PFSK-1 (cell line): ENCODE data around the gene UBE2V1.

Source experiments
- FOXP2 ChIP-seq: optimal IDR thresholded peaks from 2 replicates; pipeline ENCODE3; 2011; ENCODE audit warnings: borderline replicate concordance, control low read depth, inconsistent platforms; ENCODE audit not compliant: insufficient read depth; ENCODE audit errors: extremely low read length, extremely low read depth
- POLR2AphosphoS5 ChIP-seq: IDR thresholded peaks from 2 replicates; pipeline ENCODE4 v1.6.1; 2012; ENCODE audit warnings: low read depth, mild to moderate bottlenecking, control low read depth, low read length, moderate library complexity
- SIN3A ChIP-seq: IDR thresholded peaks from 2 replicates; pipeline ENCODE4 v1.6.1; 2012; ENCODE audit warnings: mild to moderate bottlenecking, low read length, moderate library complexity, borderline replicate concordance; ENCODE audit not compliant: insufficient read depth
- TAF1 ChIP-seq: IDR thresholded peaks from 2 replicates; pipeline ENCODE4 v1.6.1; 2012; ENCODE audit warnings: low read length, control low read depth, borderline replicate concordance; ENCODE audit not compliant: insufficient read depth
- TF ChIP-seq, protein P1 (sequence below), 2 experiments: IDR thresholded peaks; 2 replicates each; pipeline versions ENCODE4 v1.6.1 to v1.8.0; 2011 to 2012; ENCODE audit warnings: low read depth in 2 of 2, low read length in 2 of 2, control low read depth in 1 of 2, inconsistent platforms in 1 of 2, mild to moderate bottlenecking in 1 of 2, moderate library complexity in 1 of 2; ENCODE audit not compliant: insufficient read depth in 1 of 2

The UBE2V1 gene

GRCh38 chr20:50151034-50151743 lies 38.2 kb upstream of the UBE2V1 start:
- TF ChIP-seq FOXP2 (no peak), POLR2AphosphoS5 (no peak; the same call in 1 of the 2 replicates), TAF1 (no peak), SIN3A (no peak)
- TF ChIP-seq, protein P1, sequence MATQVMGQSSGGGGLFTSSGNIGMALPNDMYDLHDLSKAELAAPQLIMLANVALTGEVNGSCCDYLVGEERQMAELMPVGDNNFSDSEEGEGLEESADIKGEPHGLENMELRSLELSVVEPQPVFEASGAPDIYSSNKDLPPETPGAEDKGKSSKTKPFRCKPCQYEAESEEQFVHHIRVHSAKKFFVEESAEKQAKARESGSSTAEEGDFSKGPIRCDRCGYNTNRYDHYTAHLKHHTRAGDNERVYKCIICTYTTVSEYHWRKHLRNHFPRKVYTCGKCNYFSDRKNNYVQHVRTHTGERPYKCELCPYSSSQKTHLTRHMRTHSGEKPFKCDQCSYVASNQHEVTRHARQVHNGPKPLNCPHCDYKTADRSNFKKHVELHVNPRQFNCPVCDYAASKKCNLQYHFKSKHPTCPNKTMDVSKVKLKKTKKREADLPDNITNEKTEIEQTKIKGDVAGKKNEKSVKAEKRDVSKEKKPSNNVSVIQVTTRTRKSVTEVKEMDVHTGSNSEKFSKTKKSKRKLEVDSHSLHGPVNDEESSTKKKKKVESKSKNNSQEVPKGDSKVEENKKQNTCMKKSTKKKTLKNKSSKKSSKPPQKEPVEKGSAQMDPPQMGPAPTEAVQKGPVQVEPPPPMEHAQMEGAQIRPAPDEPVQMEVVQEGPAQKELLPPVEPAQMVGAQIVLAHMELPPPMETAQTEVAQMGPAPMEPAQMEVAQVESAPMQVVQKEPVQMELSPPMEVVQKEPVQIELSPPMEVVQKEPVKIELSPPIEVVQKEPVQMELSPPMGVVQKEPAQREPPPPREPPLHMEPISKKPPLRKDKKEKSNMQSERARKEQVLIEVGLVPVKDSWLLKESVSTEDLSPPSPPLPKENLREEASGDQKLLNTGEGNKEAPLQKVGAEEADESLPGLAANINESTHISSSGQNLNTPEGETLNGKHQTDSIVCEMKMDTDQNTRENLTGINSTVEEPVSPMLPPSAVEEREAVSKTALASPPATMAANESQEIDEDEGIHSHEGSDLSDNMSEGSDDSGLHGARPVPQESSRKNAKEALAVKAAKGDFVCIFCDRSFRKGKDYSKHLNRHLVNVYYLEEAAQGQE (IDR thresholded peaks at IDR 0.05; ENCODE audit: insufficient read depth in 1 of 2, low read depth in 2 of 2, low read length in 2 of 2), result no peak

DNA sequence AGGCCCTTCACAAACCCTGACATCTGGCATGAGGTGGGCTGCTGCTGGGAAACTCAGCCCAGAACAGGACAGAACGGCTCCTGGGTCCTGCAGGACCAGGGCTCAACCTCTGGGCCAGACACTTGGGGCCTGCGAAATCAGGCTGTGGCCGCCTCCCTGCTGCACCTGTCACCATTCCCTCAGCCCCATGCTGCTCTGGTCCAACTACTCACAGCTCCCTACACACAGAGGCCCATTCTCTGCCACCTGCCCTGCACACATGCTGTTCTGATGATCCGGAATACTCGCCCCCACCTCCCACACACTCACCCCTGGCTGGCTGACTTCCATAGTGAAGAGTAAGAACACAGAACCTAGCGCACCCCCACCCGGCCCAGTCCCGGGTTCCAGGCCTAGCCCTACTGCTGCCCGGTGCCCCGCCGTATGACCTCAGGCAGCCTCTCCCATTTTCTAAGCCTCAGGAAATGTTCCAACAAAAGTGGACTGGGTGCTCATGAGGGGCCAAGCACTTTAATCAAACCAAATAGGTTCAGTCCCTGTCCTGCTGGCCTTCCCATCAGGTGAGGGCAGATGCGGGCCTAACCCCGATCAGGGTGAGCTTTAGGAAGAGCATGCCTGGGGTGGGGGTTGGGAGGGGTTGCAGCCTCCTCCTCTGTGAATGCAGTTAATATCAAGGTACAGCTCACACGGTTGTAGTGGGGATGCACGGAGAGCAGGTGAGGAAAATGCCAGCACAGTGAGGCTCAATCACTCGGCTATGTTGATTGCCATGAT lies 36.7 kb upstream of the UBE2V1 start:
- TF ChIP-seq FOXP2, result no peak
- TF ChIP-seq SIN3A, result no peak
- no peak for TF ChIP-seq TAF1
- no peak for TF ChIP-seq POLR2AphosphoS5
- TF ChIP-seq, protein P1 (IDR thresholded peaks at IDR 0.05; ENCODE audit: insufficient read depth in 1 of 2, low read depth in 2 of 2, low read length in 2 of 2), result no peak

DNA sequence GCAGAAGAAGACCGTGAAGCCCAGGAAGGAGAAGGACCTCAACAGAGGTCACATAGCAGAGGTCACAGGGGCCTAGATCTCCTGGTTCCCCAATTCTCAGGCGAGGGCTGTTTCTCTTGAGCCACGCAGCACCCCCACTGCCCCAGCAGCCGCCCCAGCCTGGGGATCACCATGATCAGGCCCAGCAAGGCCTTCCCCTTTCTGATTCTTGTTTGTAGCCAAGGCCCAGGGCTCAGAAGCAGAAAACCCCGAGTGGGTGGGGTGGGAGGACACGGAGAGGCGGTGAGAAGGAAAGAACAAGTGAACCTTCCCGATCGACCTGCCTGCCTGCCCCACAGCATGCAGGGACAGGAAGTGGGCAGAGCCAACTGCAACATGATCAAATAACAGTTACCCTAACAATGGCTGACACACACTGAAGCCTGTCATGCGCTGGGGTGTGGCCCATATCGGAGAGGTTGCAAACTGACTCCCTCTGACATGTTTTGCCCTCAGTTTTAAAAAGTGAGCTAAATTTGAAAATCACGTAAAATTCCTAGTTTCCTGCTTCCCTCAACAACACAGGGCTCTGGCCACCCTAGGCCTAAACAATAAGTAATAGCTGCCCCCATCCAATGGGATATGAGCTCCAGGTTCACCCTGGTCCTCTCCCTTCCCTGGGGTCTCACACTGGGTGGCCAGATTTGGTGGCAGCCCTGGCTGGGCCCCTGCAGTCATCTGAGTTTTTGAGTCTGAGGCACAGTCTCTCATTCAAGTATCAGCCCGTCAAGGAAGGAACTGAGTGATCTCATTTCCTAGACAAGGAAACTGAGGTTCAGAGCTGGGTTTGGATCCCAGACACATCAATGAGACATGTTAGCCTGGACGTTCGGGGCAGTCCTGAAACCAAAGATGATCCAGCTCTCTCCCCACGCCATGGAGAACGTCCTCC lies 34.0 kb upstream of the UBE2V1 start:
- no peak for TF ChIP-seq FOXP2
- no peak for TF ChIP-seq POLR2AphosphoS5
- TF ChIP-seq, protein P1 (IDR thresholded peaks at IDR 0.05; ENCODE audit: insufficient read depth in 1 of 2, low read depth in 2 of 2, low read length in 2 of 2), result no peak
- no peak for TF ChIP-seq TAF1
- TF ChIP-seq SIN3A, result no peak

DNA sequence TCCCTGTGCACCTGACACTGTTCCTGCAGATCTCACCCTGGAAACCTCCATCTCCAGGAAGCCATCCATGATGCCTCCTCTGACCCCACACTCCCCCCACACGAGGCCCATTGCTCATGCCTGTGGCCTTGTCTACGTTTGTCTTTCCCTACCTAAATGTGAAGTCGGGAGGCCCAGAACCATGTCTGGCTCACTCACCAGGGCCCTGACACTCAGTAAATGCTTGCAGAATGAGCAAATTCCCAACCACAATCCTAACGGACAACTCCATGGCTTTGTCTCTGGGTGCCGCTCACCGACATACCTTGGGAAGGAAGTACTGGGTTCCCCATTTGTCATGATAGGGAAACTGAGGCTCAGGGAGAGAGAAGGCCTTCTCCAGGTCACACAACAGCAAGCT lies 33.3 kb upstream of the UBE2V1 start:
- TF ChIP-seq POLR2AphosphoS5 (no peak), TAF1 (no peak), SIN3A (no peak), FOXP2 (no peak)
- TF ChIP-seq, protein P1 (IDR thresholded peaks at IDR 0.05; ENCODE audit: insufficient read depth in 1 of 2, low read depth in 2 of 2, low read length in 2 of 2), result no peak
